Activated CD4-positive, alpha-beta memory T cell treated with anti-CD3 and anti-CD28 coated beads for 36 hours (primary cell): ENCODE results near the gene EIF5B. TPM values are rescaled to one million over a fixed set of nuclear protein-coding genes. Genes with fewer than 3 reads are reported as not detected.
"Not testable (repeated sequence)": the region's sequence is repeated elsewhere in the genome, so short reads cannot be mapped to it uniquely, and the experiment has no call there.

Experiments used
- CTCF ChIA-PET: fragments of 350-600 bp; sonication (Branson Sonifier 250); formaldehyde crosslinking; loops from one replicate; lab custom pipeline; 2021; ENCODE audit warnings: antibody characterized with exemption, inconsistent platforms; lab: Charles Lee
- POLR2A ChIA-PET: fragments of 350-600 bp; sonication (Branson Sonifier 250); formaldehyde crosslinking; loops from one replicate; lab custom pipeline; 2021; ENCODE audit warnings: antibody characterized with exemption; lab: Charles Lee
- DNase-seq: peaks from one replicate; pipeline ENCODE4 v3.0.0-alpha.2; 2020
- H3K27ac Mint-ChIP-seq: one replicate; pipeline ENCODE4 v1.8.0; 2021; ENCODE audit warnings: mixed read lengths
- H3K27me3 Mint-ChIP-seq: one replicate; pipeline ENCODE4 v1.8.0; 2021; ENCODE audit warnings: mixed read lengths
- H3K36me3 Mint-ChIP-seq: one replicate; pipeline ENCODE4 v1.8.0; 2021; ENCODE audit warnings: mixed read lengths
- H3K4me1 Mint-ChIP-seq: one replicate; pipeline ENCODE4 v1.8.0; 2021; ENCODE audit warnings: low read depth, mixed read lengths
- H3K4me3 Mint-ChIP-seq: one replicate; pipeline ENCODE4 v1.8.0; 2021; ENCODE audit warnings: mild to moderate bottlenecking, mixed read lengths
- H3K9me3 Mint-ChIP-seq: one replicate; pipeline ENCODE4 v1.8.0; 2021; ENCODE audit warnings: mixed read lengths
- intact Hi-C: fragments of 100-400 bp; cut with micrococcal nuclease; formaldehyde crosslinking; loops from one replicate; pipeline ENCODE4 v1.15.1; 2023
- total RNA-seq, 2 experiments: library from RNA; stranded (reverse); gene quantifications; one replicate each; pipeline ENCODE4 v1.2.3, GENCODE V29; 2021

Gene EIF5B
- total RNA-seq, 2 experiments from 2014 or later: 69.7 to 72.0 TPM

GRCh38 chr2:99340669-99341236 lies 3.6 kb downstream of the EIF5B start:
- POLR2A ChIA-PET: no interaction called here
- Mint-ChIP-seq H3K4me3 (no peak overlapping the region), H3K9me3 (no peaks in the 10 kb centered on the region), H3K27me3 (no peaks in the 10 kb centered on the region), H3K27ac (no peak overlapping the region), H3K36me3 (peaks cover 6% of the 10 kb centered on the region), H3K4me1 (peaks cover 44% of the 10 kb centered on the region)
- intact Hi-C loops: no loop called here
- DNase-seq: no peak
- CTCF ChIA-PET: no interaction called here

DNA sequence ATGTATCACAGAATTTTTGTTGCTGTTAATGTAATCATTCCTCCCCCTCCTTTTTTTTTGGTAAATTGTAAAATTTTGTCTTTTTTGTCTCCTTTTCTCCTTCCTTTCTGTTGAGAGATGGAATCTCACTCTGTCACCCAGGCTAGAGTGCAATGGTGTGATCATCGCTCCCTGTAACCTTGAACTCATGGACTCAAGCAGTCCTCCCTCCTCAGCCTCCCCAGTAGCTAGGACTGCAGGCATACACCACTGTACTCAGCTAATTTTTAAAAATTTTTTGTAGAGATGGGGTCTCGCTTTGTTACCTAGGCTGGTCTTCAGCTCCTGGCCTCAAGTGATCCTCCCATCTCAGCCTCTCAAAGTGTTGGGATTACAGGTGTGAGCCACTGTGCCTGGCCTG lies 5.3 kb downstream of the EIF5B start:
- intact Hi-C loops: no loop called here
- peaks cover 54% of the 10 kb centered on the region for H3K4me1 Mint-ChIP-seq
- H3K27me3 Mint-ChIP-seq: no peaks in the 10 kb centered on the region
- H3K4me3 Mint-ChIP-seq: no peak overlapping the region
- ChIA-PET CTCF (interaction anchor here (0.6 kb wide), 1 partner anchor 96 kb away, joined by 3 read pairs; no protein-coding TSS in a partner anchor), POLR2A (interaction anchor here (0.6 kb wide), 1 partner anchor 391 kb away, joined by 4 read pairs; no protein-coding TSS in a partner anchor)
- DNase-seq: no peak
- peaks cover 3% of the 10 kb centered on the region for H3K36me3 Mint-ChIP-seq
- no peak overlapping the region for H3K27ac Mint-ChIP-seq
- H3K9me3 Mint-ChIP-seq: no peaks in the 10 kb centered on the region

- H3K9me3 Mint-ChIP-seq, H3K27me3 Mint-ChIP-seq, H3K4me3 Mint-ChIP-seq, intact Hi-C loops, H3K27ac Mint-ChIP-seq, CTCF ChIA-PET, POLR2A ChIA-PET, H3K36me3 Mint-ChIP-seq, DNase-seq: not testable (repeated sequence)
- peaks cover 67% of the 10 kb centered on the region for H3K4me1 Mint-ChIP-seq
These were observed 8.3 kb downstream of the EIF5B start for GRCh38 chr2:99345446-99345845.

GRCh38 chr2:99346218-99346617 lies 9.0 kb downstream of the EIF5B start:
- no peaks in the 10 kb centered on the region for H3K9me3 Mint-ChIP-seq
- intact Hi-C loops: no loop called here
- DNase-seq: no peak
- ChIA-PET POLR2A (no interaction called here), CTCF (interaction anchor here (0.9 kb wide), 1 partner anchor 14 kb away, joined by 3 read pairs; no protein-coding TSS in a partner anchor)
- H3K27ac Mint-ChIP-seq: no peak overlapping the region
- no peaks in the 10 kb centered on the region for H3K27me3 Mint-ChIP-seq
- no peak overlapping the region for H3K4me3 Mint-ChIP-seq
- H3K4me1 Mint-ChIP-seq: peaks cover 65% of the 10 kb centered on the region
- peaks cover 3% of the 10 kb centered on the region for H3K36me3 Mint-ChIP-seq

GRCh38 chr2:99348173-99348572 lies 11.0 kb downstream of the EIF5B start:
- Mint-ChIP-seq H3K4me3 (peak overlapping the region; percentile 1), H3K27ac (peak overlapping the region; percentile 55), H3K4me1 (peaks cover 57% of the 10 kb centered on the region), H3K27me3 (no peaks in the 10 kb centered on the region), H3K9me3 (no peaks in the 10 kb centered on the region), H3K36me3 (peaks cover 1% of the 10 kb centered on the region)
- intact Hi-C loops: loop anchor here (1.0 kb wide), 1 partner anchor 28 kb away; no protein-coding TSS in a partner anchor
- peak; percentile 28 for DNase-seq
- ChIA-PET CTCF (interaction anchor here (1.0 to 1.5 kb wide), 3 partner anchors 10 to 168 kb away, joined by 3 read pairs; partner anchors contain the start of gene EIF5B), POLR2A (interaction anchor here (1.0 kb wide), 1 partner anchor 11 kb away, joined by 7 read pairs; the partner anchor contains the start of gene EIF5B)

GRCh38 chr2:99350194-99350593 lies 13.0 kb downstream of the EIF5B start:
- intact Hi-C loops: no loop called here
- peaks cover 68% of the 10 kb centered on the region for H3K4me1 Mint-ChIP-seq
- POLR2A ChIA-PET: no interaction called here
- no peaks in the 10 kb centered on the region for H3K9me3 Mint-ChIP-seq
- H3K36me3 Mint-ChIP-seq: no peaks in the 10 kb centered on the region
- no peak overlapping the region for H3K4me3 Mint-ChIP-seq
- CTCF ChIA-PET: no interaction called here
- H3K27me3 Mint-ChIP-seq: no peaks in the 10 kb centered on the region
- no peak for DNase-seq
- no peak overlapping the region for H3K27ac Mint-ChIP-seq

- H3K36me3 Mint-ChIP-seq: no peaks in the 10 kb centered on the region
- ChIA-PET POLR2A (no interaction called here), CTCF (interaction anchor here (0.6 kb wide), 1 partner anchor 49 kb away, joined by 3 read pairs; no protein-coding TSS in a partner anchor)
- intact Hi-C loops: no loop called here
- no peaks in the 10 kb centered on the region for H3K27me3 Mint-ChIP-seq
- peaks cover 59% of the 10 kb centered on the region for H3K4me1 Mint-ChIP-seq
- no peak overlapping the region for H3K4me3 Mint-ChIP-seq
- no peaks in the 10 kb centered on the region for H3K9me3 Mint-ChIP-seq
- no peak overlapping the region for H3K27ac Mint-ChIP-seq
- DNase-seq: no peak
These were observed 16.9 kb downstream of the EIF5B start for GRCh38 chr2:99354070-99354469.

GRCh38 chr2:99354825-99355224 lies 17.6 kb downstream of the EIF5B start:
- H3K27me3 Mint-ChIP-seq, H3K27ac Mint-ChIP-seq, intact Hi-C loops, POLR2A ChIA-PET, H3K4me3 Mint-ChIP-seq, H3K36me3 Mint-ChIP-seq, DNase-seq, H3K9me3 Mint-ChIP-seq: not testable (repeated sequence)
- peaks cover 54% of the 10 kb centered on the region for H3K4me1 Mint-ChIP-seq
- CTCF ChIA-PET: interaction anchor here (0.6 kb wide), 1 partner anchor 48 kb away, joined by 3 read pairs; no protein-coding TSS in a partner anchor

DNA sequence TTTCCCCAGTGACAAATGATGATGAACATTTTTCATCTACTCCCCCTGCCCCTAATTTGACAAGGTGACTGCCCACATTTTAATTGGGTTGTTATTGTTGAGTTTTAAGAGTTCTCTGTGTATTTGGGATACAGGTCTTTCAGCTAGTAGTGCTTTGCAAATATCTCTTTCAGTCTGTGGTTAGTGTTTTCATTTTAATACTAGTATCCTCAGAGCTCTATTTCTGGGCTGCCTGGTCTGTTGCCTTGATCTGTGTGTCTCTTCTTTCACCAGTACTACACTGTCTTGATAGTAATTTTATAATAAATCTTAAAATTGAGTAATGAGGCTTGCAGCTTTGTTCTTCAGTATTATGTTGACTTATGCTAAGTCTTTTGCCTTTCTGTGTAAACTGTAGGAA lies 19.7 kb downstream of the EIF5B start:
- Mint-ChIP-seq H3K36me3 (peaks cover 8% of the 10 kb centered on the region), H3K9me3 (no peaks in the 10 kb centered on the region), H3K4me3 (no peak overlapping the region), H3K27ac (no peak overlapping the region), H3K4me1 (peaks cover 40% of the 10 kb centered on the region), H3K27me3 (no peaks in the 10 kb centered on the region)
- intact Hi-C loops: no loop called here
- ChIA-PET CTCF (no interaction called here), POLR2A (no interaction called here)
- DNase-seq: no peak

GRCh38 chr2:99365661-99366060 lies 28.5 kb downstream of the EIF5B start:
- no peaks in the 10 kb centered on the region for H3K9me3 Mint-ChIP-seq
- CTCF ChIA-PET: no interaction called here
- no peak for DNase-seq

GRCh38 chr2:99368854-99369253 lies 31.7 kb downstream of the EIF5B start:
- H3K4me3 Mint-ChIP-seq, H3K27ac Mint-ChIP-seq, H3K4me1 Mint-ChIP-seq, H3K27me3 Mint-ChIP-seq, H3K9me3 Mint-ChIP-seq, CTCF ChIA-PET, POLR2A ChIA-PET, intact Hi-C loops, DNase-seq: not testable (repeated sequence)
- H3K36me3 Mint-ChIP-seq: peaks cover 63% of the 10 kb centered on the region

More at GRCh38 chr2:99365661-99366060, 28.5 kb downstream of the EIF5B start:
- H3K27ac Mint-ChIP-seq: no peak overlapping the region
- POLR2A ChIA-PET: no interaction called here
- no peak overlapping the region for H3K4me3 Mint-ChIP-seq
- intact Hi-C loops: no loop called here
- H3K27me3 Mint-ChIP-seq: no peaks in the 10 kb centered on the region
- H3K36me3 Mint-ChIP-seq: peaks cover 51% of the 10 kb centered on the region
- no peaks in the 10 kb centered on the region for H3K4me1 Mint-ChIP-seq

- Mint-ChIP-seq H3K27me3 (no peaks in the 10 kb centered on the region), H3K4me3 (no peak overlapping the region), H3K36me3 (peaks cover 66% of the 10 kb centered on the region), H3K4me1 (peaks cover 24% of the 10 kb centered on the region), H3K27ac (no peak overlapping the region), H3K9me3 (peaks cover 7% of the 10 kb centered on the region)
- POLR2A ChIA-PET: no interaction called here
- CTCF ChIA-PET: no interaction called here
- no peak for DNase-seq
- intact Hi-C loops: no loop called here
These were observed 36.0 kb downstream of the EIF5B start for GRCh38 chr2:99373144-99373543.

DNA sequence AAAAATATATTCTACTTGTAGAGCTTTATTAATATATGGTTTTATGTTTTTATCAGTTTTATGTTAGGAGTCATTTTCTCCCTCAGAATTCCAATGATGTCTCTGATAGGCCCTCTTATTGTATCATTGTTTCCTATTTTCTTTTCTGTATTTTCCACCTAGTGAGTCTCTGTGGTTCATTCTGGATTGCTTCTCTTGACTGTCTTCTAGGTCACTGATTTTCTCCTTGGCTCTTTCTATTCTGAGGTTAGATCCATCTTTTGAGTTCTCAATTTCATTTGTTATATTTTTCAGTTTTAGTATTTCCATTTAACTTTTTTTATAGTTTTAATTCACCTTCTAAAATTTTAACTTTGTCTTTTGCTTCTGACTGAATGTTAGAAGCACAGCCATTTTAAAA lies 37.6 kb downstream of the EIF5B start:
- intact Hi-C loops: no loop called here
- peaks cover 67% of the 10 kb centered on the region for H3K36me3 Mint-ChIP-seq
- ChIA-PET CTCF (interaction anchor here (0.6 kb wide), 1 partner anchor 10 kb away, joined by 4 read pairs; no protein-coding TSS in a partner anchor), POLR2A (no interaction called here)
- no peak for DNase-seq
- H3K9me3 Mint-ChIP-seq: peaks cover 7% of the 10 kb centered on the region
- H3K4me1 Mint-ChIP-seq: peaks cover 28% of the 10 kb centered on the region
- H3K4me3 Mint-ChIP-seq: no peak overlapping the region
- H3K27me3 Mint-ChIP-seq: no peaks in the 10 kb centered on the region
- H3K27ac Mint-ChIP-seq: no peak overlapping the region
